HG02840 (cell line): ENCODE data around the gene BEND7.
"Not testable (repeated sequence)": the region's sequence is repeated elsewhere in the genome, so short reads cannot be mapped to it uniquely, and the experiment has no call there.

Source experiments
- ATAC-seq: cut with Tn5 transposase; IDR thresholded peaks from one replicate; pipeline ENCODE4 v1.9.1; 2021; ENCODE audit warnings: mild to moderate bottlenecking, moderate library complexity, moderate number of reproducible peaks; ENCODE audit not compliant: unreplicated experiment, low FRiP score

BEND7 gene

DNA sequence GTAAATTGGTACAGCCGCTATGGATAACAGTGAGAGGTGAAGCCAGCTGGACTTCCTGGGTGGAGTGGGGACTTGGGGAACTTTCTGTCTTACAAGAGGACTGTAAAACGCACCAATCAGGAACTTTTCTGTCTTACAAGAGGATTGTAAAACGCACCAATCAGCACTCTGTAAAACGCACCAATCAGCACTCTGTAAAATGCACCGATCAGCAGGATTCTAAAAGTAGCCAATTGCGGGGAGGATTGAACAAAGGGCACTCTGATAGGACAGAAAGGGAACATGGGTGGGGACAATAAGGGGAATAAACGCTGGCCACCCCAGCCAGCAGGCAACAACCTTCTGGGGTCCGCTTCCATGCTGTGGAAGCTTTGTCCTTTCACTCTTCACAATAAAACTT, 100.9 kb downstream of the BEND7 start:
- ATAC-seq, result not testable (repeated sequence)

DNA sequence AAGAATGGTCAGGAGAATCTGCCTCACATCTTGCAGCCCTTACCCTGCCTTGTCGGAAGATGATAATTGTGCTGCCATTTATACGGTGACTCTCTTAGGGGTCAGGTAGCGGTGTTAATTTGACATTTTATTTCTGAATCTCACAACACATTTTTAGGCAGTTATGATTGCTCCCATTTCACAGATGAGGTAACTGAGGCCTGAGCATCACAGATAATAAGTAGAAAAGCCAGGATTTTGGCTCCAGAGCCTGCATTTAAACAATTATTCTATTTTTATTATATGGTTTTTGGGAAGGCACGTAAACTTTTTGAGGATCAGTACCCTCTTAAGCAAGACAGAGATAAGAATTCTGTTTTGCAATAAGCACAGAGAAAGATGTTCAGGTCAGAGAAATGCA, 103.4 kb downstream of the BEND7 start:
- no peak for ATAC-seq

DNA sequence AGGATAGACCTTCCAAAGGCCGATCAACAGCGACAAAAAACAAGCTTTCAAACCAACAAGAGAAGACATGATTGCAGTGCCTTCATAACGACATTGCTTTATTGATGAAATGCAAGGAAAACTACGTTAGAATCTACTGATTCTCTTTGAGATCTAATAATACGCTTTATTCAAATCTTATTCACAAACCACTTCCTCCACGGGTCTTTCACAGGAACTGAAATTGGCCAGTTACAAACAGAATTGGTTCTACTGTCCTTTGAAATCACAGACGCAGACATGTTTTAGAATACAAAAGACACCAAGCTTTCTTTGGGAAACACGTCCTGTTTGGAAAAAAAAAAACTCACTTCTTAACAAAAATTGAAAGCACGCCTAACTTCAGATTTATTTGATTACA, 106.0 kb downstream of the BEND7 start:
- no peak for ATAC-seq

DNA sequence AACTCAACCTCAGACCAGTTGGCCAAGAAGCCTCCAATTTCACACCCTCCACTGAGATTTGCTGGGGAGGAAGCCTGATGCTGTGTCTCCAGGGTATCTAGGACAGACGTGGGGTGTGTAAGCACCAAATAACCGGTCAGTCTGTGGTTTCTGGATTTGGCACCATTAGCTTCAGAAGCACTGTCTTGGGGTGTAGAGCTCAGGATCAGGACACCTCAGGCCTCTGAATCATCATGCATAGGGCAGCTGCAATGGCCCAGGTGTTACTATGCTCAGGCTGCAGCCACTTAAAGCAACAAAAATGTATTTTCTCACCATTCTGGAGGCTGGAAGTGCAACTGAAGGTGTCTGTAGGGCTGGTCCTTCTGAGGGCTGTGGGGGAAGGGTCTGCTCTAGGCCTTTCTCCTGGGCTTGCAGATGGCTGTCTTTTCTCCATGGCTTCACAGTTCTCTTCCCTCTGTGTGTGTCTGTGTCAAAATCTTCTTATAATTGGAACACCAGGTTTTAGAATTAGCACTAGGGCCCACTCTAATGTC, 107.4 kb downstream of the BEND7 start:
- ATAC-seq, result no peak

DNA sequence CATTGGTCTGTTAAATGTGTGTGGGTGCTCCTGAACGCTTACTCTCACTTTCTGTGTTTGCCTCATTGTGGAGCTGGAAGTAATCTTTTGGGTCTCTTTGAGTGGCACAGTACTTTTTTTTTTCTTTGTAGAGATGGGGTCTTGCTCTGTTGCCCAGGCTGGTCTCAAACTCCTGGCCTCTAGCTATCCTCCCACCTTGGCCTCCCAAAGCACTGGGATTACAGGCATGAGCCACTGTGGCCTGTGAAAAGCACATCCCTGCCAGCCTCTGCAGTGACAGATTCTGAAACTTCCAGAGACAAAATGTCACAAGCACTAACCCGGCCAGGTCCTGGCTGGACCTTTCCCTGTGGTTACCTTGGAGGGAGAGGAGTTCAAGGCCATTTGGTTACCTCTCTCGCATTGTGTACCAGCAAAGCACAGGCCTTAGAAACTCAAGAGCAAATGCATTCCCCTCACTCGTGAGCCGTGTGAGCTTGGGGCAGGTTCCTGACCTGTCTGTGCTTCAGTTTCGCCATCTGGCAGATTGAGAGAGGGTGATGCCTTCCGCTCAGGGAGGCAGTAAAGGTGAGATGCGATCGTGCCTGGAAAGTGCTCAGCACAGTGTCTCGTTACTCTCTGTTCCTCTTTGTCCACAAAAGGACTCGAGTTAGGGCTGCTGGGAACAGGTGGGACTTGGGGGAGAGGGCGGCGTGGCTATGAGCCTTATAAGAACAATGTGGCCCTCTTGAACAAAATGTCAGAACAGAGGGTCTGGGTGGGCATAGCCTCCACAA, 108.1 kb downstream of the BEND7 start:
- no peak for ATAC-seq

DNA sequence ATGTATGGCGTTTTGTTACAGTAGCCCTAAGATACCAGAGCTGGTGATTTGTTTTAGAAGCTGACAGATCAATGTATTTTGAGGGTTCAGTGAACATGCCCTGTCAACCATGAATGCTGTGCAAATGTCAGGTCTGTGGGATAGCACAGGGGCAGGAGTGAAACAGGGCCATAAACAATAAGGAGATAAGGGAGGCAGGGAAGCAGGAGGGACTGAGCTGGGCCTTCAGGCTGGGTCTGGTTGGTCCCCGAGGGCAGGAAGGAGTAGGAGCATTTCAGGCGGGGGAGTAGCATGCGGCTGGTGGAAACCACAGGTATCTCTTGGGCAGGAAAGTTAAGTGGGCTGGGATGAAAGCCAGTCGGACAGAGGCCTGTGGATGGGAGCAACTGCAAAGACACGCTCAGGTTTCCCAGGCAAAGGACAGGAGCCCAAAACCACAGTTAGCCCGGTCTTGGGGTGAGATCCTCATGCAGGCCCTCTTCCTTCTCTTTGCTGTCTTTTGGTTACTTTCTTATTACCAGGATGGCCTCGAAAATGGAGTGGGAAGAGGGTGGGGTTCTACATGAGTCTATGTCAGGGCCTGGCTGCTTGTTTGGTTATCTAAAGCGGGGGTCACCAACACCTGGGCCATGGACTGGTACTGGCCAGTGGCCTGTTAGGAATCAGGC, 111.2 kb downstream of the BEND7 start:
- ATAC-seq, result no peak

DNA sequence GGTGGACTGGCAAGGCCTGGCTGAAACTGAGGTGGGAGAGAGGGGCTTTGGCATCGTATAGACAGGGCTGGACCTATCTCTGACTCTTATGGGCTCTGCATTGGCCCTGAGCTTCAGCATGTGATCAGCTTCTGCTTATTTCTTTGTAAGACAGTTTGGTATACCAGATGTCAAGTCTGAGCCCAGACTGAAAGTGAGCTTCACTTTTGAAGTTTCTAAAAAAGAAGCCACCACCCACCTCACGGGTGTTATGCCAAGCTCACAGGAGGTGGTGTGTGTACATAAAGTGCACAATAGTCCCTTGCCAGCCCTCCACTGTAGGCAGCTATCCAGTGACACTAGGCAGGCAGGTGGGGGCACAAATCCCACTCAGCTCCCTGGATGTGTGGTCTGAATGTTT, 112.1 kb downstream of the BEND7 start:
- no peak for ATAC-seq

DNA sequence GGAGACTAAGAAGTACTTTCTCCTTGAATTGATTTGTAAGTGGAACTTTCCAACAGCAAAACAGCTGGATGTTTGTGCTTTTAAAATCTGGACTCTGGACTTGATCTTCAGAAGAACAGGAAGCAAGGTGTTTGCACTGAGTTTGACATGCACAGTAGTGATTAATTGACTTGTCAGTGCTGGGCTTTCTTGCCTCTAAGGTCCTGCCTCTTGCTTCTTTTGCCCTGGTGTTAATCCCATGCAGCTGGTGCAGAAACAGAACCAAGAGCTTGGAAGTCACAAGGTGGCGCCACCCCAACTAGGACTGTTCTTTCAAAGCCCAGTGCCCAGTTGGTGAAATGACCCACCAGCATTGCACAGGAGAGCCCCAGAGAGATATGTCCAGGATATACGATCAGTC, 114.0 kb downstream of the BEND7 start:
- no peak for ATAC-seq

DNA sequence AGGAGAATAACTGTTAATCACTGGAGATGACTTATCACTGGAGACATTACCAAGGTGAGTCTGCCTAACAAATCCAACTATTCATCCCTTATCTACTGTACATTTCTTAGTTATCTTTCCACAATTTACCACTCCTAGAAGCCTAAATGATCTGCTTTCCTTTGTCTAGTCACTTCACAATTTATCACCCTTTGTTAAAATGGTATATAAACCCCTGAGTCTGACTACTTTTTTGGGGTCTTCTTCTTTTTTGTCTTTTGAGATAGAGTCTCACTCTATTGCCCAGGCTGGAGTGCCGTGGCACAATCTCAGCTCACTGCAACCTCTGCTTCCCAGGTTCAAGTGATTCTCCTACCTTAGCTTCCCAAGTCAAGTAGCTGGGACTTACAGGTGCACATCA, 114.7 kb downstream of the BEND7 start:
- no peak for ATAC-seq

DNA sequence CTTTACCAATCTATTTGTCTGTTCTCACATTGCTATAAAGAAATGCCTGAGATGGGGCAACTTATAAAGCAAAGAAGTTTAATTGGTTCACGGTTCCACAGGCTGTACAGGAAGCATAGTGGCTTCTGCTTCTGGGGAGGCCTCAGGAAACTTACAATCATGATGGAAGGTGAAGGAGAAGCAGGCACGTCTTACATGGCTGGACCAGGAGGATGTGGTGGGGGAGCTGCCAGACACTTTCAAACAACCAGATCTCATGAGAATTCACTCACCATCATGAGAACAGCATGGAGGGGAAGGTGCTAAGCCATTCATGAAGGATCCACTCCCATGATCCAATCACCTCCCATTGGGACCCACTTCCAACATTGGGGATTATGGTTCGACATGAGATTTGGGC, 115.9 kb downstream of the BEND7 start:
- ATAC-seq, result no peak

DNA sequence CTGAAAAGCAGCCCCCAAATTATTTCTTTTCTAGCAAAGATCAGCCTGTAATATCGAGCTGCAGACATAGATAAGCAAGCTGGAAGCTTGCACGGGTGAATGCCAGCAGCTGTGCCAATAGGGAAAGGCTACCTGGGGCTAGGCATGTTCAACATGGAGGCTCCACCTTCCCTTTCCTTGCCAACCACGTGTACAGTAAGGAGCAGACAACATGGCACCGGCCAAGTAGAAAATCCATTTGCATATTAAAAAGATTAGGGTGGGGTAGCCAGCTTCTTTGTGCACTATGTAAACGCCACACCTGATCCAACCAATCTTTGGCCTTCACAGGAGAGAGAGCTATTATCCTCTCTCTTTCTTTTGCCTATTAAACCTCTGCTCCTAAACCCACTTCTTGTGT, 124.0 kb downstream of the BEND7 start:
- ATAC-seq, result no peak

DNA sequence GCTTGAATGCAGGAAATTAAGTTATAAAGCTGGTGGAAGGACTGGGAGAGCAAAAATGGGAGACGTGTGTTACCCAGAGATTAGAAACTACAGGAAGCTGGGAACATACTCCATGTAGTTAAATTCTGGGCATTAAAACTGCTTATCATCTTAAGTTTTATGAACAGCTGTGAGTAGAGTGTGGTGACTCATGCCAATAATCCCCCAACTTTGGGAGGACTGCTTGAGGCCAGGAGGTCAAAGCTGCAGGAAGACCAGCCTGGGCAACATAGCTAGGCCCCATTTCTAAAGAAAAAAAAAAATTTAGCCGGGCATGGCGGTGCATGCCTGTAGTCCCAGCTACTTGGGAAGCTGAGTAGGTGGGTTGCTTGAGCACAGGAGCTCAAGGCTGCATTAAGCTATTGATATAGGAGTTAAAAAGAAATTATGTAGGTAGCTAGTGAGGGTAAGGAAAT, 124.5 kb downstream of the BEND7 start:
- ATAC-seq, result no peak

DNA sequence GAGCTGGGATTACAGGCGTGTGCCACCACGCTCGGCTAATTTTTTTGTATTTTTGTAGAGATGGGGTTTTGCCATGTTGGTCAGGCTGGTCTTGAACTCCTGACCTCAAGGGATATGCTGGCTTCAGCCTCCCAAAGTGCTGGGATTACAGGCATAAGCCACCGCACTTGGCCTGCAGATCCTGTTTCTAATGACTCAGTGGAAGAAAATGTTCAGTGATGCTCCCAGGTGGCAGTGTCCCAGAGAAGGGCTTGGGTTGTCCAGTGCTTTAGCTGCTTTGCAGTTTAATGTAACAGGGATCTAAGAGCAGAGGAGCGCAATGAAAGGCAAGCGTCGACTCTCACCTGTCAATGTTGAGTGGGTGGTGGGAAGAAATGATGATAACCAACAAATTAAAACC, 125.4 kb downstream of the BEND7 start:
- ATAC-seq, result not testable (repeated sequence)

DNA sequence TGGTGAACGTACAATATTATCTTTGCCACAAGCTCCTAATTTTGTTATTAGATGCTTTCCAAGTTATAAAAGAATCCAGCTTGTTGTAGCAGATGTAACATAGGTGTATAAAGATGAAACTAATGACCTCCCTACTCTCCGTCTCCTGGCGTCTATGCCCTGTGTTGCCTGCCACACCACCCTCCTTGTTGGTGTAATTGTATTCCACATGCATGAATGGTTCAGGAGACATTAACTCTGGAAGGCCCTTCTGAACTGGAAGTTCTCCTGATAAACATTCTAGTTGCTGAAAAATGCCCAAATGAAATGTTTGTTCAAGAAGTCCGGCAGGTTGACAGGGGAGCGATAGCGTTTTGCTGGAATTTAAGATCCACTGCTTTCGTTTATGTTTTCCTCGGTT, 126.8 kb downstream of the BEND7 start:
- ATAC-seq, result no peak

DNA sequence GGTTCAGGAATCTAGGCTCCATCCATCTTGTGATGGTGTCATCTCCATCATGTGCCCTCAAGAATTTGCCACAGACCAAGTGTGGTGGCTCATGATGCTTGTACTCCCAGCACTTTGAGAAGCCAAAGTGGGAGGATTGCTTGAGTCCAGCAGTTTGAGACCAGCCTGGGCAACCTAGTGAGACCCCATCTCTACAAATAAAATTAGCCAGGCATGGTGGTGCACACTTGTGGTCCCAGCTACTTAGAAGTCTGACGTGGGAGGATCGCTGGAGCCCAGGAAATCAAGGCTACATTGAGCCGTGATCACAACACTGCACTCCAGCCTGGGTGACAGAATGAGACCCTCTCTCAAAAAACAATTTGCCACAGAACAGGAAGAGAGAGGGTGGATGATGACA, 127.7 kb downstream of the BEND7 start:
- ATAC-seq, result no peak

DNA sequence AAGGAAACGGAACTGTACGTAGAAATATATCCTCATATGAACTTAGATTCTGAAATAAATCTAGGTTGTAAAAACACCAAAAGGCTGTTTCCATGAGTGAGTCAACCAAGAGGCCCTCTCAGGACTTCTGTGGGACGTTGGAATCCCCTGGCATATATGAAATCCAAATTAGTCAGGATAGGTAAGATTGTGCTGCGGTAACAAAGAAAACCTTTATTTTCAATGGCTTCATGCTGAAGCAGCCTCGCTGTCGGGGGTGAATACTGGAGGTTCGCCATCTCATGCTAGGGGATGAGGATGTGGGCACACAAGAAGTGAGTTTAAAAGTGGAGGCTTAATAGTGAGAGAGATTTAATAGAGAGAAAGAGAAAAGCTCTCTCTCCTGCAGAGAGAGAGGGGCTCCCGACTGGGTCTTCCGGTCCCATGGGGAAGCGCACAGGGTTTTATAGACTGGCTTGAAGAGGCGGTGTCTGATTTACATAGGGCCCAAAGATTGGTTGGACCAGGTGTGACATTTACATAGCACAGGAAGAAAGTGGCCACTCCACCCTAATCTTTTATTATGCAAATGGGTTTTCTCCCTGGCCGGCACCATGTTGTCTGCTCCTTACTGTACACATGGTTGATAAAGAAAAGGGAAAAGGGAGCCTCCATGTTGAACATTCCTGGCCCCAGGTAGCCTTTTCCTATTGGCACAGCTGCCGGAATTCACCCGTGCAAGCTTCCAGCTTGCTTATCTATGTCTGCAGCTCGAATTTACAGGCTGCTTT, 128.4 kb downstream of the BEND7 start:
- no peak for ATAC-seq

DNA sequence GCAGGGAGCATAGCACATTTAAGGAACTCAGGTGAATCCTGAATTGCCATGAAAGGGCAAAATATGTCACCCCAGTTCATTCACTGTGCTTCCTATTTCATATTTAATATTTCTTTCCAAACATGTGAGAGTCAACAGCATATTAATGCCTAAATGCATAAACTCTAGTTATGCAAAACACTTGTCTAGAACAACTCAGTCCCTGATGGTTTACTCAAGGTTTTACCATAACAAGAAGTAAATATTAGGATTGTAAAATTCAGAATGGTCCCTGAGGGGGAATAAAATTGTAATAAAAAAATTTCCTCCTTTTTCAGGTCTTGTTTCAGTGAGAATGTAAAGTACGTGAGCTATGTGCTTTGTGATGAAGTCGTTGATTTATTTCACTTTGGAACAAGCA, 129.1 kb downstream of the BEND7 start:
- no peak for ATAC-seq

DNA sequence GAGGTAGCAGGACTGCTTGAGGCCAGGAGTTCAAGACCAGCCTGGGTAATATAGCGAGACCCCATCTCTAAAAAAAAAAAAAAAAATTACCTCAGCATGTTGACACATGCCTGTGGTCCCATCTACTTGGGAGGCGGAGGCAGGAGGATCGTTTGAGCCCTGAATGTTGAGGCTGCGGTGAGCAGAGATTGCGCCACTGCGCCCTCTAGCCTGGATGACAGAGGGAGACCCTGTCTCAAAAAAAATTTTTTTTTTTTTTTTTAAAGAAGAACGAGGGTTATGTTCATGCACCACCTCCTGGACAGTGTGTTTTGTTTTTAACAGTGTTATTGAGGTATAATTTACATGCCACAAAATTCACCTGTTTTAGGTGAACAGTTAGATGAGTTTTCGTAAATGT, 129.6 kb downstream of the BEND7 start:
- ATAC-seq, result no peak

DNA sequence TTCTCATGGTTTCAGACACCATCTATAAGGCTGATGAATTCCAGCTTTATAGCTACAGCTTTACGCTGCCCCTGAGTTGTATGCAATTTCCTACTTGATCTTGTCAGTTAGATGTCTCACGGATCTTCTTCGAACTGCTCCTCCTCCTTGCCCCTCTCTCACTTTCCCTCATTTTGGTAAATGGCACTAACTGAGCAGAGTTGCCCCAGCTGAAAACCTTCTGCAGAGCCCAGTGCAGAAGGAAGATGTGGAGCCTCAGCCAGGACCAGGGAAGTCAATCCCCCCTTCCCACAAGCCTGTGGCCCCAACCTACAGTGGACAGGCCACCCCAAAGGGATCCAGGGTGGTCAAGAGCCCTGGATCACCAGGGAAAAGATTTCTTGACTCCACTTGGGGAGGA, 131.8 kb downstream of the BEND7 start:
- ATAC-seq, result no peak

DNA sequence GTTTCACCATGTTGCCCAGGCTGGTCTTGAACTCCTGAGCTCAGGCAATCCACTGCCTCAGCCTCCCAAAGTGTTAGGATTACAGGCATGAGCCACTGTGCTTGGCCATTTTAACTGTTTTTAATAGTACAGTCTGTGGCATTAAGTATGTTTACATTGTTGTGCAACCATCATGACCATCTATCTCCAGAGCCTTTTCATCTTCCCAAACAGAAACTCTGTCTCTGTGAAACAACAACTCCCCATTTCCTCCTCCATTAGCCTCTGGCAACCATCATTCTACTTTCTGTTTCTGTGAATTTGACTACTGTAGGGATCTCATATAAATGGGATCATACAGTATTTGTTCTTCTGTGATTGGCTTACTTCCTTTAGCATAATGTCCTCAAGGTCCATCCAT, 132.4 kb downstream of the BEND7 start:
- no peak for ATAC-seq

DNA sequence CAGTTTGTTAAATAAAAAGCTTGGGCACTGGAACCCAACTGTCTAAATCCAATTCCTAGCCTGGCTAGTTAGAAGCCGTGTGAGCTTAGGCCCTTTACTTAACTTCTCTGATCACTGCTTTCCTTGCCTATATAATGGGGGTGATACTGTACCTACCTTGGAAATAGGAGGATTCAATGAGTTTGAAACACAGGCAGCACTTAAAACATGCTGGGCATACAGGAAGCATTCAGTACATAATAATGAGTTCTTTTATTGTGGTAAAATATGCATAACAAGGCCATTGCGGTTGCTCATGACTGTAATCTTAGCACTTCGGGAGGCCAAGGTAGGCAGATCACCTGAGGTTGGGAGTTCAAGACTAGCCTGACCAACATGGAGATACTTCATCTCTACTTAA, 133.3 kb downstream of the BEND7 start:
- no peak for ATAC-seq
